ENCODE results near the gene ETNPPL.

The ETNPPL gene

GRCh38 chr4:108702960-108703359 lies 59.9 kb downstream of the ETNPPL start:
- Histone ChIP-seq H3K27me3 (ENCODE audit: insufficient read depth, low read length) (peaks cover 9% of the 10 kb centered on the region), H3K4me1 (ENCODE audit: control insufficient read depth, insufficient read depth, low read length, unreplicated experiment) (no peaks in the 10 kb centered on the region), H3K36me3 (ENCODE audit: insufficient read depth, low read length) (no peaks in the 10 kb centered on the region), H3K4me3 (ENCODE audit: low read depth, low read length) (no peak overlapping the region), H3K27ac (ENCODE audit: low read depth, low read length) (no peak overlapping the region), H2AFZ (ENCODE audit: low read length, unreplicated experiment) (no peak overlapping the region), H3K79me2 (ENCODE audit: control insufficient read depth, insufficient read depth, low read length, unreplicated experiment) (no peaks in the 10 kb centered on the region)

GRCh38 chr4:108700081-108700757 lies 62.6 kb downstream of the ETNPPL start:
- no peak overlapping the region for H3K27ac ChIP-seq (ENCODE audit: low read depth, low read length)
- H3K4me3 ChIP-seq (ENCODE audit: low read depth, low read length) = no peak overlapping the region
- no peak overlapping the region for H2AFZ ChIP-seq (ENCODE audit: low read length, unreplicated experiment)
- no peaks in the 10 kb centered on the region for H3K36me3 ChIP-seq (ENCODE audit: insufficient read depth, low read length)
- peaks cover 9% of the 10 kb centered on the region for H3K27me3 ChIP-seq (ENCODE audit: insufficient read depth, low read length)
- H3K79me2 ChIP-seq (ENCODE audit: control insufficient read depth, insufficient read depth, low read length, unreplicated experiment) = no peaks in the 10 kb centered on the region
- H3K4me1 ChIP-seq (ENCODE audit: control insufficient read depth, insufficient read depth, low read length, unreplicated experiment) = no peaks in the 10 kb centered on the region

GRCh38 chr4:108696160-108696559 lies 66.7 kb downstream of the ETNPPL start:
- Histone ChIP-seq H3K79me2 (ENCODE audit: control insufficient read depth, insufficient read depth, low read length, unreplicated experiment) (no peaks in the 10 kb centered on the region), H3K4me1 (ENCODE audit: control insufficient read depth, insufficient read depth, low read length, unreplicated experiment) (no peaks in the 10 kb centered on the region), H3K4me3 (ENCODE audit: low read depth, low read length) (no peak overlapping the region), H2AFZ (ENCODE audit: low read length, unreplicated experiment) (no peak overlapping the region), H3K27ac (ENCODE audit: low read depth, low read length) (no peak overlapping the region), H3K27me3 (ENCODE audit: insufficient read depth, low read length) (peaks cover 4% of the 10 kb centered on the region; the same call in 1 of the 2 replicates), H3K36me3 (ENCODE audit: insufficient read depth, low read length) (no peaks in the 10 kb centered on the region)

- Histone ChIP-seq H3K27ac (ENCODE audit: low read depth, low read length) (no peak overlapping the region), H3K4me3 (ENCODE audit: low read depth, low read length) (no peak overlapping the region), H3K36me3 (ENCODE audit: insufficient read depth, low read length) (no peaks in the 10 kb centered on the region), H3K4me1 (ENCODE audit: control insufficient read depth, insufficient read depth, low read length, unreplicated experiment) (no peaks in the 10 kb centered on the region), H3K27me3 (ENCODE audit: insufficient read depth, low read length) (peaks cover 4% of the 10 kb centered on the region; the same call in 1 of the 2 replicates), H2AFZ (ENCODE audit: low read length, unreplicated experiment) (no peak overlapping the region), H3K79me2 (ENCODE audit: control insufficient read depth, insufficient read depth, low read length, unreplicated experiment) (no peaks in the 10 kb centered on the region)
Observed at GRCh38 chr4:108695062-108695461, 67.8 kb downstream of the ETNPPL start.

- Histone ChIP-seq H3K27me3 (ENCODE audit: insufficient read depth, low read length) (peaks cover 4% of the 10 kb centered on the region; the same call in 1 of the 2 replicates), H3K79me2 (ENCODE audit: control insufficient read depth, insufficient read depth, low read length, unreplicated experiment) (no peaks in the 10 kb centered on the region), H3K36me3 (ENCODE audit: insufficient read depth, low read length) (no peaks in the 10 kb centered on the region), H3K27ac (ENCODE audit: low read depth, low read length) (no peak overlapping the region), H3K4me3 (ENCODE audit: low read depth, low read length) (no peak overlapping the region), H3K4me1 (ENCODE audit: control insufficient read depth, insufficient read depth, low read length, unreplicated experiment) (no peaks in the 10 kb centered on the region), H2AFZ (ENCODE audit: low read length, unreplicated experiment) (no peak overlapping the region)
Observed at GRCh38 chr4:108694423-108694822, 68.4 kb downstream of the ETNPPL start.

- Histone ChIP-seq H3K36me3 (ENCODE audit: insufficient read depth, low read length) (no peaks in the 10 kb centered on the region), H3K27me3 (ENCODE audit: insufficient read depth, low read length) (peaks cover 4% of the 10 kb centered on the region; the same call in 1 of the 2 replicates), H2AFZ (ENCODE audit: low read length, unreplicated experiment) (no peak overlapping the region), H3K27ac (ENCODE audit: low read depth, low read length) (no peak overlapping the region), H3K79me2 (ENCODE audit: control insufficient read depth, insufficient read depth, low read length, unreplicated experiment) (no peaks in the 10 kb centered on the region), H3K4me1 (ENCODE audit: control insufficient read depth, insufficient read depth, low read length, unreplicated experiment) (no peaks in the 10 kb centered on the region), H3K4me3 (ENCODE audit: low read depth, low read length) (no peak overlapping the region)
Observed at GRCh38 chr4:108693819-108694218, 69.0 kb downstream of the ETNPPL start.

- Histone ChIP-seq H3K79me2 (ENCODE audit: control insufficient read depth, insufficient read depth, low read length, unreplicated experiment) (no peaks in the 10 kb centered on the region), H3K4me3 (ENCODE audit: low read depth, low read length) (no peak overlapping the region), H3K27ac (ENCODE audit: low read depth, low read length) (no peak overlapping the region), H3K4me1 (ENCODE audit: control insufficient read depth, insufficient read depth, low read length, unreplicated experiment) (no peaks in the 10 kb centered on the region), H3K36me3 (ENCODE audit: insufficient read depth, low read length) (no peaks in the 10 kb centered on the region), H3K27me3 (ENCODE audit: insufficient read depth, low read length) (peaks cover under 1% of the 10 kb centered on the region; the same call in 1 of the 2 replicates), H2AFZ (ENCODE audit: low read length, unreplicated experiment) (no peak overlapping the region)
Observed at GRCh38 chr4:108693211-108693610, 69.6 kb downstream of the ETNPPL start.
